ENCODE measurements around the gene PRL. TPM values are rescaled to one million over a fixed set of nuclear protein-coding genes. Genes with fewer than 3 reads are reported as not detected.

The PRL gene
- total RNA-seq, 5 donors from 2014 or later (not counting 1 experiment from before 2014, with no cell fraction given): 0.82 TPM; not detected in 4

DNA sequence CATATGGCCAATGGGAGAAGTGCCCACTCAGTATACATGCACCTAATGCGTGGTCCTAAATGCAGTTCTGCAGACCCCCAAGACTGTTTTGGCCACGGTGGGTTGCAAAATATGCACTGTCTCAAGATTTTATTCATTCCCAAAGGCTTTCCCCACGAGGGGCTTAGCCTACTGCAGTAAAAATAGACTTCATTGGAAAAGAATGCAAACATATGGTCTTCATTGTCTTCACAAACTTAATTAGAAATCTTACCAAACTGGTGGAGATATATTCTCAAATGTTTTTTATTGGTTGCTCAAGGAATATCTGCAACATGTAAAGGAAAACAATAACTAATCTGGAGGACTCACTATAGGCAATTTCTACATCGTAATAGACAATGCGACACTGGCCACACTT is 31.6 kb upstream of the PRL start:
- Mint-ChIP-seq H3K4me3 (no peak overlapping the region), H3K4me1 (no peaks in the 10 kb centered on the region), H3K36me3 (no peaks in the 10 kb centered on the region), H3K9me3 (peaks cover 0 to 6% (median 2%) of the 10 kb centered on the region in 3 donors), H3K27ac (no peak overlapping the region), H3K27me3 (no peaks in the 10 kb centered on the region)
- DNase-seq: no peak
- Histone ChIP-seq H3K27ac (ENCODE audit: low read length) (no peak overlapping the region), H3K9me3 (no peaks in the 10 kb centered on the region), H3K36me3 (ENCODE audit: control insufficient read depth in 2 of 2, extremely low read depth in 1 of 2, insufficient read depth in 1 of 2, low read length in 1 of 2) (no peaks in the 10 kb centered on the region), H3K27me3 (replicated peaks in 1 of 2; ENCODE audit: control insufficient read depth in 2 of 2, extremely low read depth in 1 of 2, insufficient read depth in 2 of 2, low read length in 1 of 2) (no peaks in the 10 kb centered on the region), H3K4me1 (ENCODE audit: control insufficient read depth in 1 of 2, extremely low read depth in 1 of 2, insufficient read depth in 2 of 2, low read length in 2 of 2) (no peaks in the 10 kb centered on the region), H3K4me3 (ENCODE audit: control insufficient read depth in 1 of 2, extremely low read depth in 1 of 2, low read length in 1 of 2) (no peak overlapping the region)
- no peak for ATAC-seq (replicated peaks in 1 of 4)
- 100% methylated on average over 2 of the region's 5 CpGs for WGBS (ENCODE audit: insufficient coverage)
- ChIA-PET CTCF (no interaction called here), POLR2A (no interaction called here)

GRCh38 chr6:22327881-22328280 is 31.0 kb upstream of the PRL start:
- Histone ChIP-seq H3K9me3 (no peaks in the 10 kb centered on the region), H3K36me3 (ENCODE audit: control insufficient read depth in 2 of 2, extremely low read depth in 1 of 2, insufficient read depth in 1 of 2, low read length in 1 of 2) (no peaks in the 10 kb centered on the region), H3K4me3 (ENCODE audit: control insufficient read depth in 1 of 2, extremely low read depth in 1 of 2, low read length in 1 of 2) (no peak overlapping the region), H3K4me1 (ENCODE audit: control insufficient read depth in 1 of 2, extremely low read depth in 1 of 2, insufficient read depth in 2 of 2, low read length in 2 of 2) (no peaks in the 10 kb centered on the region), H3K27ac (ENCODE audit: low read length) (no peak overlapping the region), H3K27me3 (replicated peaks in 1 of 2; ENCODE audit: control insufficient read depth in 2 of 2, extremely low read depth in 1 of 2, insufficient read depth in 2 of 2, low read length in 1 of 2) (no peaks in the 10 kb centered on the region)
- H3K4me3 Mint-ChIP-seq: no peak overlapping the region
- ChIA-PET CTCF (no interaction called here), POLR2A (no interaction called here)
- H3K9me3 Mint-ChIP-seq: peaks cover 0 to 6% (median 2%) of the 10 kb centered on the region in 3 donors
- DNase-seq: no peak
- no peaks in the 10 kb centered on the region for H3K36me3 Mint-ChIP-seq
- WGBS (ENCODE audit: insufficient coverage): 67% methylated on average over 1 of the region's 2 CpGs
- ATAC-seq (replicated peaks in 1 of 4): no peak
- no peaks in the 10 kb centered on the region for H3K27me3 Mint-ChIP-seq
- no peak overlapping the region for H3K27ac Mint-ChIP-seq
- no peaks in the 10 kb centered on the region for H3K4me1 Mint-ChIP-seq

- Histone ChIP-seq H3K36me3 (ENCODE audit: control insufficient read depth in 2 of 2, extremely low read depth in 1 of 2, insufficient read depth in 1 of 2, low read length in 1 of 2) (no peaks in the 10 kb centered on the region), H3K4me3 (ENCODE audit: control insufficient read depth in 1 of 2, extremely low read depth in 1 of 2, low read length in 1 of 2) (no peak overlapping the region), H3K27ac (ENCODE audit: low read length) (no peak overlapping the region), H3K9me3 (no peaks in the 10 kb centered on the region), H3K4me1 (ENCODE audit: control insufficient read depth in 1 of 2, extremely low read depth in 1 of 2, insufficient read depth in 2 of 2, low read length in 2 of 2) (no peaks in the 10 kb centered on the region), H3K27me3 (replicated peaks in 1 of 2; ENCODE audit: control insufficient read depth in 2 of 2, extremely low read depth in 1 of 2, insufficient read depth in 2 of 2, low read length in 1 of 2) (no peaks in the 10 kb centered on the region)
- CTCF ChIA-PET: no interaction called here
- POLR2A ChIA-PET: no interaction called here
- no peak for DNase-seq
- Mint-ChIP-seq H3K36me3 (no peaks in the 10 kb centered on the region), H3K4me3 (no peak overlapping the region), H3K27ac (no peak overlapping the region), H3K9me3 (peaks cover 0 to 6% (median 2%) of the 10 kb centered on the region in 3 donors), H3K27me3 (no peaks in the 10 kb centered on the region), H3K4me1 (no peaks in the 10 kb centered on the region)
- ATAC-seq (replicated peaks in 1 of 4): no peak
- 100% methylated on average over 1 of the region's 6 CpGs for WGBS (ENCODE audit: insufficient coverage)
These were observed 29.7 kb upstream of the PRL start for GRCh38 chr6:22326500-22326899.

GRCh38 chr6:22325481-22325880 is 28.6 kb upstream of the PRL start:
- DNase-seq (no peak), ATAC-seq (replicated peaks in 1 of 4) (no peak)
- H3K36me3 ChIP-seq (ENCODE audit: control insufficient read depth in 2 of 2, extremely low read depth in 1 of 2, insufficient read depth in 1 of 2, low read length in 1 of 2): no peaks in the 10 kb centered on the region
- no peak overlapping the region for H3K4me3 Mint-ChIP-seq
- no peaks in the 10 kb centered on the region for H3K4me1 Mint-ChIP-seq
- no peak overlapping the region for H3K27ac ChIP-seq (ENCODE audit: low read length)
- H3K9me3 Mint-ChIP-seq: peaks cover 0 to 6% (median 2%) of the 10 kb centered on the region in 3 donors
- H3K27me3 ChIP-seq (replicated peaks in 1 of 2; ENCODE audit: control insufficient read depth in 2 of 2, extremely low read depth in 1 of 2, insufficient read depth in 2 of 2, low read length in 1 of 2): no peaks in the 10 kb centered on the region
- POLR2A ChIA-PET: no interaction called here
- H3K4me3 ChIP-seq (ENCODE audit: control insufficient read depth in 1 of 2, extremely low read depth in 1 of 2, low read length in 1 of 2): no peak overlapping the region
- H3K27ac Mint-ChIP-seq: no peak overlapping the region
- no peaks in the 10 kb centered on the region for H3K9me3 ChIP-seq
- no peaks in the 10 kb centered on the region for H3K27me3 Mint-ChIP-seq
- H3K36me3 Mint-ChIP-seq: no peaks in the 10 kb centered on the region
- CTCF ChIA-PET: no interaction called here
- no peaks in the 10 kb centered on the region for H3K4me1 ChIP-seq (ENCODE audit: control insufficient read depth in 1 of 2, extremely low read depth in 1 of 2, insufficient read depth in 2 of 2, low read length in 2 of 2)

DNA sequence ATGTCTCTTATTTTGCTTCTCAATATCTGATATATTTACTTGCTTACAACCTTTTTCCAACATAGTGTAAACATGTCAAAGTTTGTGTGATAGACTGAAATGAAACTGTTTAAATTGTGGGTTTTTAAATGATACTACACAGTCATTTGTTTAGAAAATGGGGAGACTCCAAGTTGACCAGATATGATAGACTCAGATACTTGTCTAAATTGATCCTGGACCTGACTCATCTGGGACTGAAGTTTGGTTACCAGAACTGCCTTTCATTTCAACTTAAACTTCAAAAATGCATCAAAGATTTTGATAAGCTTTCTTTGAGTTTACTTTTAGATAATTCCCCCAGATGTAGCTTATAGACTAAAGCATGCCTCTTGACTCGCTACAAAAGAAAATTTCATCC is 27.0 kb upstream of the PRL start:
- Histone ChIP-seq H3K4me3 (ENCODE audit: control insufficient read depth in 1 of 2, extremely low read depth in 1 of 2, low read length in 1 of 2) (no peak overlapping the region), H3K4me1 (ENCODE audit: control insufficient read depth in 1 of 2, extremely low read depth in 1 of 2, insufficient read depth in 2 of 2, low read length in 2 of 2) (no peaks in the 10 kb centered on the region), H3K27me3 (replicated peaks in 1 of 2; ENCODE audit: control insufficient read depth in 2 of 2, extremely low read depth in 1 of 2, insufficient read depth in 2 of 2, low read length in 1 of 2) (no peaks in the 10 kb centered on the region), H3K9me3 (no peaks in the 10 kb centered on the region), H3K36me3 (ENCODE audit: control insufficient read depth in 2 of 2, extremely low read depth in 1 of 2, insufficient read depth in 1 of 2, low read length in 1 of 2) (no peaks in the 10 kb centered on the region), H3K27ac (ENCODE audit: low read length) (no peak overlapping the region)
- no CpG with 5 or more reads among the region's 1 CpG for WGBS (ENCODE audit: insufficient coverage)
- Mint-ChIP-seq H3K27me3 (no peaks in the 10 kb centered on the region), H3K4me3 (no peak overlapping the region), H3K9me3 (no peaks in the 10 kb centered on the region), H3K36me3 (no peaks in the 10 kb centered on the region), H3K4me1 (no peaks in the 10 kb centered on the region), H3K27ac (no peak overlapping the region)
- ChIA-PET CTCF (interaction anchor here in 1 of 2 donors (0.5 kb wide), 1 partner anchor 1366 kb away, joined by 3 read pairs; no protein-coding TSS in a partner anchor), POLR2A (no interaction called here)
- ATAC-seq (replicated peaks in 1 of 4): no peak
- no peak for DNase-seq

DNA sequence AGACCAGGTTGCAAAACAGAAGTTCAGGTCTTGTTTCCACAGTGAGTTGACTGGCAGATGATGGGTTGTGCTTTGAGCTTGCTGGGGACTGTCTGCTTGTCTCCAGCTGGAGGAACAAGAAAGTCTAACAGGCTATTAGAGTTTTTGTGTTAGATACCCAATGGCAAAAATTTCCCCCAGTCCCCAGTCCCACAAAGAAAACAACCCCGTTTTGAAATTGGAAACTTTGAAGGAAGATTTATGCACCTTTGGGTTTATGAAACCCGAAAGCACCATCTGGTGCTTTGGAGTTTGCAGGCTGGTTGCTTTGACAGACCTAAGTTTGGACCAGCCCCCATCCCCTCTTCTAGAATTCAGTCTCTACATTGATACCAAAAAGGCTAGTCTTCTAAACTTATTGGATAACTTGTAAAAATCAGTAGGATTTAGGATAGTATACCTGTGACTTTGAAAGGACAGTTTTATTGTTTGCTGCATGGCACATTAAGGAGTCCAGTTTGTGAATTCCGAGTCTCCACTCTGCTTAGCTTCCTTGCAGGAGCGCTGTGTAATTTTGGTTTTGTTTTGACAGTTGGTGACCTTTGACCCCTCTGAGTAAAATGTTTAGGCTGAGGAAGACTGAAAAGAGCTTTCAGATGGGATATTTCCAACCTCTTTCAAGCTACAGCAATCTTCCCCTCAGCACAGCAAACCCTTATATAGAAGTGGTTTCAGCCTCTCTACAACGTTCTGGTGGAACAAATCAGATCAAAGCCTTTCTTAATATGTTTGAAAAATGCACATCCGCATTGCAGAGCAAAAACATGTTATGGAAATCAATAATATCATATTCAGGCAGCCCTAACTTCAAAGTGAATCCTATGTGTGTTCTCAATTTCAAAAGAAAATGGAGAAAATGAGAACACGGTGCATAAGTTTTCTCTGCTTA is 25.5 kb upstream of the PRL start:
- Mint-ChIP-seq H3K9me3 (no peaks in the 10 kb centered on the region), H3K27me3 (no peaks in the 10 kb centered on the region), H3K36me3 (no peaks in the 10 kb centered on the region), H3K4me3 (no peak overlapping the region), H3K4me1 (no peaks in the 10 kb centered on the region), H3K27ac (no peak overlapping the region)
- Histone ChIP-seq H3K4me1 (ENCODE audit: control insufficient read depth in 1 of 2, extremely low read depth in 1 of 2, insufficient read depth in 2 of 2, low read length in 2 of 2) (no peaks in the 10 kb centered on the region), H3K4me3 (ENCODE audit: control insufficient read depth in 1 of 2, extremely low read depth in 1 of 2, low read length in 1 of 2) (no peak overlapping the region), H3K27ac (ENCODE audit: low read length) (no peak overlapping the region), H3K9me3 (no peaks in the 10 kb centered on the region), H3K36me3 (ENCODE audit: control insufficient read depth in 2 of 2, extremely low read depth in 1 of 2, insufficient read depth in 1 of 2, low read length in 1 of 2) (no peaks in the 10 kb centered on the region), H3K27me3 (replicated peaks in 1 of 2; ENCODE audit: control insufficient read depth in 2 of 2, extremely low read depth in 1 of 2, insufficient read depth in 2 of 2, low read length in 1 of 2) (no peaks in the 10 kb centered on the region)
- ChIA-PET POLR2A (no interaction called here), CTCF (no interaction called here)
- 68% methylated on average over 2 of the region's 7 CpGs for WGBS (ENCODE audit: insufficient coverage)
- ATAC-seq (replicated peaks in 1 of 4) (no peak), DNase-seq (no peak)

Data from T-cell (primary cell).